ENCODE measurements around the gene POM121L2.
"Not testable (repeated sequence)": the region's sequence is repeated elsewhere in the genome, so short reads cannot be mapped to it uniquely, and the experiment has no call there.

The POM121L2 gene

DNA sequence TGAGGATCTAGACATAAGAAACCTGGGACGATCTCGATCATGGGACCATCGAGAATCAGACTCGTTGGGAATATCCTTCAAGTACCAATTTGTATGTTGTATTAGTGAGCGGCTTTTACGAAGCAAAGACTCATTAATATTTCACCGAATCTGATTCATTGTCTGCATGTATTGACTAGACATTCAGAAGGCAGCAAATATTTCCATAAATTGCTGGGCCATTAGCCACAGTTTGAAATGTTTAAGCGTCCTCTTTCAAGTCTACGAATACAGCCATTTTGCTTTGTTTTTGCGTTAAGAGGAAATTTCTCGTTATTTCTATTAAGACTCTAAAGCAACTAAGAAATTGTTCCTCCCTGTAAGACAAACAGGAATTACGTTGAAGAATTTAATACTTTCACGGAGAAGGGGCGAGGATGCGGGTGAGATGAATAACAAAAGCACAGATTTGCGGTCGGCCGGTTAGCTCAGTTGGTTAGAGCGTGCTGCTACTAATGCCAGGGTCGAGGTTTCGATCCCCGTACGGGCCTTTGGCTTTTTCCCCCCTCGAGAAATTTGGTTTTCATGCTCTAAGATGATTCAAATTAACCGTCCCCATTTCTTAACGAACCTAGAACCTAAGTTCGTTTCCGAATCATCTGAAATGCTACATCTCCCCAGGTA lies 18.5 kb downstream of the POM121L2 start:
- DNase-seq, result no peak

GRCh38 chr6:27290850-27291208 lies 21.2 kb downstream of the POM121L2 start:
- DNase-seq, result no peak

- no peak for DNase-seq
These were observed 21.8 kb downstream of the POM121L2 start for GRCh38 chr6:27290065-27290849.

DNA sequence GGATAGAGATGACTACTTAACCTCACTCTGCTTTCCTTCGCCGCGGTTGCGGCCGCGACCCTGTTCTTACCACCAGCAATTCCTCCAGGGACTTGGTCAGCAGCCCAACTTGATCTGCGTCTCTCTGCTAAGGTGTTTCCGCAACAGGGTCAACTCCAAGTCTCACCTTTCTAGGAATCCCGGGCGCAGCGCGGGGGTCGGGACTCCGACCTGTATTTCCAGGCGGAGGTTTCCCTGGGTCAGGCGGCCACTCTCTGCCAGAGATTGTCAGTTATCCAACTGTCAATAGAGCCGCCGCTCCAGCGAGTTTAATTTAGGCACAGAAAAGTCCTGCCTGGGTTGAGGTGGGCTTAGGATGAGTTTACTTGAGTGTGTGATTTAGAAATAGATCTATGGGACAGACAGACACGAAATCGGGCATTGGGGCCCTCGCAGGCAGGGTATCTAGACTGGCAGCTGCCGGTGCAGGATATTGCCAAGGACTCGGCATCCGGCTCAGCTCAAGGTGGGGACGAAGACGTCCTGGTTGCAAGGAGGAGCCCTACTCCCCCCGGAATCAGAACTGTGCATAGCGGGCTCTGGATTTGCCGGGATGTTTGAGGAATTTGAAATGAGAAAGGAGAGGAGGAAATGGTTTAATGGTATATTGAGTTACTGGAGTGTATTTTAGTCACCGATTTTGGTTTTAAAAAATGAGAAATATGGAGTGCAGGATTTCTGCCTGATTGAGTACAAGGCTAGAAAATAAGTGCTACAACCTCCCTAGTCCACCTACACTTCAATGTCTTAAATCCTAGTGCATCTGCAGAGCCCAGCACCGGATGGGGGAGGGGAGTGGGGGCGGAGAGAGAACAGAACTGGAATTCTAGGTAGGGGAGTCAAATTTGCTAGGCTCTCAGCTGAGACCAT lies 23.7 kb downstream of the POM121L2 start:
- no peak for DNase-seq

DNA sequence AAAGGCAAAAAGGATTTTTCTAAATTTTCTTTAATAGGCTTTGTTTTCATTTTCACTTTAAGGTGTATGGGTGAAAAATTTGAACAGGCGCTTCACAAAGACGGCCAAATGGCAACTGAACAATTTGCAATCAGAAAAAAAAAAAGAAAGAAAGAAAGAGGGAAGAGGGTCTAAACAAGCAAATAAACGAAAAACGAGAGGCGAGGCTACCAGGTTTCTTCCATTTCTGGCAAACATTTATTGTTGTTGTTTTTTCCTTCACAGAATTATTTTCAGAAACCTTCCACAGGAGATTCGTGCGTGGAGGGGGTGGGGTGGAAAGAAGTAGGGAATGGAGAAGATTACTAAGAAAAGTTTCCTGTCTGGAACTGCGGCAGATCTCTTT lies 24.3 kb downstream of the POM121L2 start:
- no peak for DNase-seq

GRCh38 chr6:27286141-27286540 lies 25.9 kb downstream of the POM121L2 start:
- DNase-seq, result no peak

DNA sequence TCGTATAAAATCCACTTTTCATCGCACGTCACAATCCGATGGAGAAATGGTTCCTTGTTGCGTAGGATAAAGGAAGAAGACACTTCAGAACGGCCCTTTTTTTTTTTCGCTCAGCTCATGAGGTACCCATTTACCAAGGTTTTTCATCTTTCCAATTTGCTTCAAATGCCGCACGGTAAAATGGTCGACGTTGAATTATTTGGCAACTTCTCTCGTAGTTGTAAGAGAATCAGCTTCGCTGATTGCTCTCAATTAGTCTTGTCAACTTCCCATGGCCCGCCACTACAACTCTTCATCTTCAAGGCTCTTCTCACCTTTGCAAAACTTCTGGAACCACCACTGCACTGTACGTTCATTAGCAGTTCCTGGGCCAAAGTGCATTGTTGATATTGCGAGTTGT lies 28.8 kb downstream of the POM121L2 start:
- DNase-seq, result no peak

GRCh38 chr6:27281569-27281968 lies 30.5 kb downstream of the POM121L2 start:
- no peak for DNase-seq

GRCh38 chr6:27281105-27281539 lies 31.0 kb downstream of the POM121L2 start:
- no peak for DNase-seq

DNA sequence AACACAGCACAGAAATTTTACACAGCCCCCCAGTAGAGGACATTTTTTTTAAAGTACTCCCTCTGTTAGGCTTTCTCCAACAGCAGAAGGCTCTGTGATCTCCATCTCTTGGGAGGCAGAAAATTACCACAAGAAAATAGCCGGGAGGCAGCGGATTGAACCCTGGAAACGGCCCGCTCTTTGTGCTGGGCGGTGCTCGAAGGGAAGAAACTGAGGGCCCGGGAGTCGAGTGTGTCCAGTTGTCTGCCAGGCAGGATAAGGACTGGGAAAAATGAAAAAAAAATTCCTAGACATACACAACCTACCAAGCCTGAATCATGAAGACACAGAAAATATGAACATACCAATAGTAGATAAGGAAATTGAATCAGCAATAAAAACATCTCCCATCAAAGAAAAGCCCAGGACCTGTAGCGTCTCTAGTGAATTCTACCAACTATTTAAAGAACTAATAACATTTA lies 31.5 kb downstream of the POM121L2 start:
- DNase-seq, result no peak

GRCh38 chr6:27280064-27280539 lies 32.0 kb downstream of the POM121L2 start:
- no peak for DNase-seq

DNA sequence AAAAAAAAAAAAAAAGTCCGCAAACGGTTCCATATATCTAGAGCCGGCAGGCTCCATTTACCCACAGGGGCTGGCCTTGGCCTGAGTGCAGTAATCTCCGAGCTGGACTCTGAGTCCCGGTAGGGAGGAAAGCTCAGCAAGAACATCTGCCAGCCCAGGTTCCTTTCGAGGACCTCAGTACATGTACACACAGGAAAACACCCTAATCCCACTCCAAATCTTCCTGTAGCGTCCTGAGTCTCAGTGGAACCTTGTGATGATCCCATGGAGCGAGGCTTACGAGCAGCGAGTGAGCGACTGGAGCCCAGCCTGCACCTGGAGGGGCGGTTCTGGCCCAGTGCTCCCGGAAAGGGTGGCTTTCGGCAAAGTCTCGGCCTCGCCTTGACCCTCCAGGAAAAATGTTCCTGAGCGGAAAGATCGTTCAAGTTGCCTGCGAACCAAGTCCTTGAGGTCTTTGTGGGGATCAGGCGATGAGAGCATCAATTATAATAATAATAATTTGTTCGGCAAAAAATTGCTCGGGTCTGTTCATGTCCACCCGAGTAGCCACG lies 32.5 kb downstream of the POM121L2 start:
- no peak for DNase-seq

DNA sequence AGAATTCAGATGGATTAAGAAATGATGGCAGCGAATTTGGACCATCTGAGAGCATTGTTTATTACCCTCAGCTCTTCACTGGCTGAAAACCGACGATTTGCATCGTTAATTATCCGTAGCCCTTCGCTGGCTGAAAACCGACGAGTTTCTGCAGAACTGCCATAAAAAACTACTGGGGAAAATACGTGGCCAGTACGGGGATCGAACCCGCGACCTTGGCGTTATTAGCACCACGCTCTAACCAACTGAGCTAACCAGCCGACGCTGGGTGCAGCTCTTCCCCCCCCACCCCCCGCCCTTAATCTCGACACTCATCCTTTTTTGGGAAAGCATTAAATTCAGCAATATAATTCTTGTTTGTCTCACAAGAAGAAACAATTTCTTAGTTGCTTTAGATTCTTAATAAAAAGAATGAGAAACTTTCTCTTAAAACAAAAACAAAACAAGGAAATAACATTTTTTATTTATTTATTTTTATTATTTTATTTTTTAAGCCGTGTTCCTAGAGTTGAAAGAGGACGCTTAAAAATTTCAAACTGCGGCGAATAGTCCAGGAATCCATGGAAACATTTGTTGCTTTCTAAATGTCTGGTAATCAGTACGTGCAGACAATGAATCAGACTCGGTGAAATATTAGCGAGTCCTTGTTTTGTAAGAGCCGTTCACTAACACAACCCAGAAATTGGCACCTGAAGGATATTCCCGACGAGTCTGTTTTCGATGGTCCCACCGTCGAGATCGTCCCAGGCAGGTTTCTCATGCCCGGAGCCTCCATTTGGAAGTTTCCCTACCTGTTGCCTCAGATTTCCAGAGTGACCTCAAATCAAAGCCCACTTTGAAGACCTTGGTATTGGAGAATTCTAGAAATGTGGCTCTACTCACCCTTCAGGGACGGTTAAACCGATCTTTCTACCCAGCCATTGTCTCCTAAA lies 36.8 kb downstream of the POM121L2 start:
- no peak for DNase-seq

DNA sequence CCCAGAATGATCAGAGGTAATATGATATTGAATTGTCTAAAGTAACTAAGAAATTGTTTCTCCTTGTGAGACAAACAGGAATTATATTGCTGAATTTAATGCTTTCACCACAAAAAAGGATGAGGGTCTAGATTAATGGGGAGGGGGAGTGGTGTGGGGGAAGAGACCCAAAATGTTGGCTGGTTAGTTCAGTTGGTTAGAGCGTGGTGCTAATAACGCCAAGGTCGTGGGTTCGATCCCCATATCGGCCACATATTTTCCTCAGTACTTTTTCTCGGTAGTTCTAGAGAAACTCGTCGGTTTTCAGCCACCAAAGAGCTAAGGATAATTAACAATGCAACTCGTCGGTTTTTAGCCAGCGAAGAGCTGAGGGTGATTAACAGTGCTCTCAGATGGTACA lies 38.3 kb downstream of the POM121L2 start:
- DNase-seq, result no peak

DNA sequence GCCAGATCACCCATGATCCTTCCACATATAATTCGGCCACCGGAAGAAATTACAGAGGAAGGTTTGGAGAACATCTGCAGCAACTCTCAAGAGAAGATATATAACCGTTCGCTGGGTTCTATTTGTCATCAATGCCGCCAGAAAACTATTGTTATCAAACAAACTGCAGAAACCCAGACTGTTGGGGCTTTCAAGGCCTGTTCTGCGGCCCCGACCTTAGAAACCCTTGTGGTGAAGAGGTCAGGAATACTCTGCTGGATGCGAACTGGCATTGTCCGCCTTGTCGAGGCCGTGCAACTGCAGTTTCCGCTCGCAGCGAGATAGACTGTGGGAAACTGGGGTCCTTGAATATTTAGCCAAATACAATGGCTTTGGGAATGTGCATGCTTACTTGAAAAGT lies 43.3 kb downstream of the POM121L2 start:
- no peak for DNase-seq

DNA sequence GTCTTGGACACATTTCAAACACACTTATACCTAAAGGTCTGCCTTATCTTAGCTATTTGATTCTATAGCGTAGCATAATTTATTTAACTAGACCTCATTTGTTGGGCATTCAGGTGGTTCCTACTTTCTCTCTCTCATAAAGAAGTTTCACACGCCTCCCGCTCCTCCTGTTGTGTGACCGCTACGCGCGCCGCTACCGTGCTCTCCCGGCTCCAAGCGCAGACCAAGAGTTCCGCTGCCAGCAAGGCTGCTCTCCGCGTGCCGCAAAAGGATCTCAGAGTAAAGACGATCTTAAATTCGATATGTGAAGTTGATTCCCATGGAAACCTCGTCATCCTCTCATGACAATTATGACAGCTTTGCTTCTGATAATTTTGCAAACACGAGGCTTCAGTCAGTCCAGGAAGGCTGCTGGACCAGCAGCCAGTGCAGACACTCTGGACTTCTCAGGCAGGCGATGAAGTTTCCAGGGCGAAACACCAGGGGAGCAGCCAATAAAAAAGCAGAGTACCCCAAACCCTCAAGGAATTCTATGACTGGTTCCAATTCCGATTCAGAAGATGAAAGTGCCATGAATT lies 44.1 kb downstream of the POM121L2 start:
- no peak for DNase-seq

GRCh38 chr6:27267003-27267402 lies 45.1 kb downstream of the POM121L2 start:
- DNase-seq, result not testable (repeated sequence)

- DNase-seq, result no peak
These were observed 48.2 kb downstream of the POM121L2 start for GRCh38 chr6:27263886-27264285.

GRCh38 chr6:27260836-27261375 lies 51.2 kb downstream of the POM121L2 start:
- DNase-seq, result no peak

DNA sequence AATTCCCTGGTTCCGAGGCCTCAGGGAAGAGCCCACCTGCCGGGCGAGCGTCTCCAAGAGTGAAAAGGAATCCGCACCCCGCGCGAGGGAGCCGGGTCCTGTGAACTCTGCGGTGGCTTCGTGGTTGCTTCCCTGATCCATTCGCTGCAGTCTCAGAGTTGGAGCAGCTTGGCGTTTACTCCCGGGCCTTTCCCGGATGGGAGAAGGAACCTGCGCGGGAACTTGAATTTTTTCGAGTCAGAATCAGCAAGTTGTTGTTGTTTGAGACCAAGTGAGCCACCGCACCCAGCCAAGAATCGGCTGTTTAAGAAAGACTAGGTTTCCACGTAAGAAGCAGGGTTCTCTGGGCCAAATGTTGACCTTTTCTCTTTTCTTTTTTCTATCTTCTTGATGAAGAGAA lies 51.7 kb downstream of the POM121L2 start:
- DNase-seq, result no peak
